HG02840 (cell line): ENCODE results near the gene EXOC3L2.
"Not testable (repeated sequence)": the region's sequence is repeated elsewhere in the genome, so short reads cannot be mapped to it uniquely, and the experiment has no call there.

Source experiments
- ATAC-seq: cut with Tn5 transposase; IDR thresholded peaks from one replicate; pipeline ENCODE4 v1.9.1; 2021; ENCODE audit warnings: mild to moderate bottlenecking, moderate library complexity, moderate number of reproducible peaks; ENCODE audit not compliant: unreplicated experiment, low FRiP score

Gene EXOC3L2

DNA sequence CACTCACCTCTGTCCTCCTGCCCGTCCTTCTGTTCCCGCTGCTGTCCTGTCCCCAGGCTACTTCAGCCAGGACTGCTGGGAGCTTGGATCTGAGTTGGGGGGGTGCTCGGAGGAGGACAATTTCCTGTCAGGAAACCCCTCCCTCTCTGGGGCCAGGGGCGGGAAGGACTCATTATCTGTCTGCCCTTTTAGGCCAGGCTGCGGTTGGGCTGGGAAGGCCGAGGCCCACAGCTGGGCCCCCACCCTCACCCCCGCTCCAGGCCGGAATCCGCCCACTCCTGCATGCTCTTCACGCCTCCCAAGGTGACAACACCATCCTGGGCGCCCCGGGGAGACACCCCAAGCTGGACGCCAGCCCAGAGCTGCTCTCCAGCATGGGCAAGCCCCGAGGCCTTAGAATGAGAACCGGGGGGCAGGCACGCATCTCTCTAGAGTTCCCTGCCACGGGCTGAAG, at the start of gene EXOC3L2:
TSS of gene EXOC3L2 (minus strand) at position 74 of the 454 bp plus-strand sequence. CDS start 6,362 bp downstream, outside the sequence.
- ATAC-seq, result no peak

DNA sequence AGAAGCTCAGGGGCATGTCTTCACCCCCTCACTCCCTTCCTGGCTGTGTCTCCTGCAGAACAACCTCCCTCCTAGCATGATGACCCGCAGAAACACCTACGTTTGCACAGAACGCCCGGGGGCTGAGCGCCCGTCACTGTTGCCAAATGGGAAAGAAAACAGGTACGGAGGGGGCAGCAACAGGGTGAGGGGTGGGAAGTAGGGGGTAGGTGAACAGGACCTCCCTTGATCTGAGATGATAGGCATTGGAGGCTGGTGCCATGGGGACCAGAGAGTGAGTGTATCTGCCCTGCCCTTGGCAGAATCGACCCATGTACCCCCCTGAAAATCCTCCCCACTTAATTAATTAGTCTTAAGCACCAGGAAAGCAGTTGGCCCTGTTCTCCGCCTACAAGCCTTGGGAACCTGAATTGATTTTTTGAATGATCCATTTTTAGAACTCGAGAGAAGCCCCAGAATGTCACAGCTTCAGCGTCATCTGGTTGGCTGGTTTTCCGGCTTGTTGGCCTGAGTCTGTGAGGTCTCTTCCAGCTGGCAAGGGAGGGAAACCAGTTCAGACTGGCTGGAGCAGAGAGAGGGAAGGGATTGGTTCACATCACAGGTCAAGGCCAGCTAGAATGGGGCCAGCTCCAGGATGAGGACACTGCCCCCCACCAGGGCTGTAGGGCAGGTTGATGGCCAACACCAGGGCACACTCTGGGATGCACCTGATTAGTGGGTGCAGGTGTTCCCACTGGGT, 49.3 kb upstream of the EXOC3L2 start:
- ATAC-seq, result no peak

DNA sequence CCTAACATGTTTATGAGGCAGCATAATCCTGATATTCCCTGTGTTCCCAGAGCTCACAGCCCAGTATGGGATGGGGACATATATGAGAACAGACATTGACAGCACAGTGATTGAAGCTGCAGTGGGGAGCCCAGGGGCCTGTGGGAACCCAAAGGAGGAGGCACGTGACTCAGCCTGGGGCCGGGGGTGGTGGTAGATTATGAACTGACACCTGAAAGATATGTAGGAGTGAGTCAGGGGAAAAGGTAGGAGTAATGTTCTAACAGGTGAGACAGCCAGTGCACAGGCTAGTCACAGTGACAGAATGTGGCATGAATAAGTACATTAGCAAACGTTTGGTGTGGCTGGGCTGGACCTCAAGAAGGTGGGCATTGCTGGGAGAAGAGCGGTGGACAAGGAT, 48.5 kb upstream of the EXOC3L2 start:
- no peak for ATAC-seq

- ATAC-seq, result no peak
Observed at GRCh38 chr19:45291834-45292233, 46.6 kb upstream of the EXOC3L2 start.

GRCh38 chr19:45290381-45290931, 45.2 kb upstream of the EXOC3L2 start:
- no peak for ATAC-seq

DNA sequence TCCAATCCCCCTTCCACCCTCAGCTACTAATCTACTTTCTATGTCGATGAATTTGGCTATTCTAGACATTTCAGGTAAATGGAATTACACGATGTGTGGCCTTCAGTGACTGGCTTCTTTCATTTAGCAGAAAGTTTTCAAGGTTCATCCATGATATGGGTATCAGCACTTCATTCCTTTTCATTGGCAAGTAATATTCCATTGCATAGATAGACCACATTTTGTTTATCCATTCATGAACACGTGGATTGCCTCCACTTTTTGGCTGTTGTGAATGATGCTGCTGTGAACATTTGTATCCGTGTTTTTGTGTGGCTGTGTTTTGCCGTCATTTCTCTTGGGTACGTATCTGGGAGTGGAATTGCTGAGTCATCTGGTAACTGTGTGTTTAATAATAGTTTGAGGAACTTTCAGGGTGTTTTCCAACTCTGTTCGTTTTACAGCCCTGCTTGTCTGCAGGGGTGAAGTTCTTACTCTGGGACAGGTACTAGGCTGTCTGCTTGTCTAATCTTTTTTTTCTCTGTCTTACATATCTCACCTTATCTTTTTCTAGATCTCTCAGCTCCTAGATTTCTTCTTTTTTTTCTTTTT, 38.3 kb upstream of the EXOC3L2 start:
- ATAC-seq, result no peak

DNA sequence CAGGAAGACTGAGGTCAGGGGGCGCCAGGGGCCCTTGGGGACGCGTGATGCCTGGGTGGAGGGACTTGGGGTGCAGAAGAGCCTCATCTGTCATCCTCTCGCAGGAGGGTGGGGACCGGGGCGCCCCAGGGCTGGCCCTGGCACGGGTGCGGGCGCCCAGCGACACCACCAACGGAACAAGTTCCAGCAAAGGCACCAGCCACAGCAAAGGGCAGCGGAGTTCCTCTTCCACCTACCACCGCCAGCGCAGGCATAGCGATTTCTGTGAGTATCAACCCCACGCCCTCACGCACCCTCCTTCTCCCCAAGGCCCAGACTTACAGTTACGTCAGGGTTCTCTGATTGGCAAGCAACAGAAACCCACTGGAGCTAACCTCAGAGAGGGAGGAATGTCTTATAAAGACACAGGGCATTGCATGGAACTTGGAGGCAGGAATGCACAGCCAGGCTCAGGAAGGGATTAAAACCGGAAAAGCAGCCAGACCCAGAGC, 35.3 kb upstream of the EXOC3L2 start:
- ATAC-seq, result no peak

- ATAC-seq, result no peak
Observed at GRCh38 chr19:45279587-45280192, 34.5 kb upstream of the EXOC3L2 start.

GRCh38 chr19:45278087-45278486, 32.9 kb upstream of the EXOC3L2 start:
- no peak for ATAC-seq

DNA sequence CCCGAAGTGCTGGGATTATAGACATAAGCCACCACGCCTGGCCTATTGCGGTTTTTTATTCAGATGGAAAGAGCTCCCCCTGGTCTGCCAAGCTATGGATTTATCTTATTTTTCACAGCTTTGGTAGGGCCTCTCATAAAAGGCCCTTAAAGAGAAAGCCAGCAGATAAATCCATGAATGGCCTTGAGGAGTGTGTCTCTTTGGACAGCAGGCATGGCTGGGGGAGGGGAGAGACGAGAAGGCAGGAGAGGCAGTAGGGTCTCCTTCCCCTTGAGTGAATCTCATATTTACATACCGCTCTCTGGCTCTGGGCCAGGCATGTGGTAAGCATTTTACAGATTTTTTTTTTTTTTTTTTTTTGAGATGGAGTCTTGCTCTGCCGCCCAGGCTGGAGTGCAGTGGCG, 31.1 kb upstream of the EXOC3L2 start:
- no peak for ATAC-seq

- ATAC-seq, result no peak
Observed at GRCh38 chr19:45275370-45275971, 30.3 kb upstream of the EXOC3L2 start.

GRCh38 chr19:45273521-45273855, 28.3 kb upstream of the EXOC3L2 start:
- ATAC-seq, result no peak

GRCh38 chr19:45271735-45272108, 26.5 kb upstream of the EXOC3L2 start:
- ATAC-seq, result no peak

GRCh38 chr19:45271098-45271734, 26.0 kb upstream of the EXOC3L2 start:
- ATAC-seq, result no peak

GRCh38 chr19:45269939-45270338, 24.7 kb upstream of the EXOC3L2 start:
- ATAC-seq, result not testable (repeated sequence)

- ATAC-seq, result no peak
Observed at GRCh38 chr19:45267296-45267695, 22.1 kb upstream of the EXOC3L2 start.

DNA sequence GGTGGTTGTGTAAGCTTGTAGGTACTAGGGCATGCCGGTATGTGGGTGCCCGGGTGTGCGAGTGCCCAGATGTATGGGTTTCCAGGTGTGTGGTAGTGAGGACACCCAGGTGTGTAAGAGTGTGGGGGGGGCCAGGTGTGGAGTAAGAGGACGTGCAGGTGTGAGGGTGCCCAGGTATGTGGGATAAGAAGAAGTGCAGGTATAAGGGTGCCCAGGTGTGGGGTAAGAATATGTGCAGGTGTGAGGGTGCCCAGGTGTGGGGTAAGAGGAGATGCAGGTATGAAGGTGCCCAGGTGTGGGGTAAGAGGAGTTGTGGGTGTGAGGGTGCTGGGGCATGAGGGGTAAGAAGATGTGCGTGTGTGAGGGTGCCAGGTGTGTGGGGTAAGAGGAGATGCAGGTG, 20.2 kb upstream of the EXOC3L2 start:
- ATAC-seq, result no peak

- ATAC-seq, result no peak
Observed at GRCh38 chr19:45264781-45265317, 19.6 kb upstream of the EXOC3L2 start.

GRCh38 chr19:45263013-45263412, 17.8 kb upstream of the EXOC3L2 start:
- no peak for ATAC-seq

GRCh38 chr19:45262570-45262969, 17.4 kb upstream of the EXOC3L2 start:
- ATAC-seq, result no peak
